HCT116 (cell line): ENCODE data around the gene TMEM132C. TPM values are rescaled to one million over a fixed set of nuclear protein-coding genes. Genes with fewer than 3 reads are reported as not detected.

Source experiments
- ATAC-seq: fragments of 200-7000 bp; cut with Tn5 transposase; 2 replicates; pipeline ENCODE4 v1.9.1; 2020; ENCODE audit warnings: mild to moderate bottlenecking, moderate library complexity
- BruUV-seq: library from RNA; stranded (reverse); fragments of 400-500 nt; replicated peaks from 2 replicates; lab custom pipeline; 2021; lab: Mats Ljungman, UMichigan
- CTCF ChIA-PET: fragments of 300-600 bp; sonication (Branson Sonifier 250); formaldehyde crosslinking; loops from one replicate; lab custom pipeline; 2021; ENCODE audit warnings: antibody characterized with exemption; lab: Charles Lee
- POLR2A ChIA-PET: fragments of 300-600, 350-600 bp; sonication (Branson Sonifier 250); formaldehyde crosslinking; loops from one replicate; lab custom pipeline; 2021; ENCODE audit warnings: antibody characterized with exemption; lab: Charles Lee
- RAD21 ChIA-PET, 2 experiments: fragments of 300-600 bp; sonication (Branson Sonifier 250); formaldehyde crosslinking; loops; one replicate each; lab custom pipeline; 2023; ENCODE audit warnings: low total read pairs in 2 of 2; ENCODE audit not compliant: uncharacterized antibody in 2 of 2, unreplicated experiment in 2 of 2, low non-redundant PET in 1 of 2; lab: Charles Lee
- DNase-seq: peaks from one replicate; pipeline ENCODE4 v3.0.0-alpha.2; 2010; ENCODE audit warnings: low read depth, low spot score
- H2AFZ ChIP-seq: fragments of 200-600 bp; shearing (Covaris generic), sonication (generic); 2 replicates; pipeline ENCODE4 v1.6.1; 2017; ENCODE audit warnings: low read depth, mixed run types, mixed read lengths, antibody characterized with exemption, low read length; ENCODE audit not compliant: poor library complexity, severe bottlenecking
- H3K27ac ChIP-seq: 2 replicates; pipeline ENCODE4 v1.5.1; 2012; ENCODE audit warnings: low read depth, low read length
- H3K27me3 ChIP-seq: fragments of 200-600 bp; sonication (generic); 2 replicates; pipeline ENCODE4 v1.6.1; 2016; ENCODE audit warnings: mixed run types, low read length, mixed read lengths; ENCODE audit not compliant: insufficient read depth
- H3K36me3 ChIP-seq, 2 experiments: fragments of 200-500 bp in 1 of 2; fragments of 200-600 bp in 1 of 2; sonication (Bioruptor generic) in 1 of 2; sonication (generic) in 1 of 2; 2 replicates each; pipeline versions ENCODE4 v1.5.1 to v1.6.1; 2014 to 2016; ENCODE audit warnings: low read length in 2 of 2, inconsistent platforms in 1 of 2, mixed read lengths in 1 of 2, mixed run types in 1 of 2; ENCODE audit not compliant: insufficient read depth in 2 of 2, control insufficient read depth in 1 of 2
- H3K4me1 ChIP-seq, 2 experiments: fragments of 200-600 bp in 1 of 2; sonication (generic) in 1 of 2; 2 replicates each; pipeline versions ENCODE4 v1.5.1 to v1.6.1; 2012 to 2017; ENCODE audit warnings: low read length in 2 of 2, inconsistent platforms in 1 of 2, mild to moderate bottlenecking in 1 of 2, mixed read lengths in 1 of 2, mixed run types in 1 of 2, moderate library complexity in 1 of 2; ENCODE audit not compliant: insufficient read depth in 2 of 2, control insufficient read depth in 1 of 2
- H3K4me2 ChIP-seq: fragments of 200-600 bp; sonication (generic); 2 replicates; pipeline ENCODE4 v1.6.1; 2017; ENCODE audit warnings: mixed run types, low read length, mixed read lengths
- H3K4me3 ChIP-seq, 2 experiments: fragments of 200-600 bp in 1 of 2; sonication (generic) in 1 of 2; replicated peaks in 1 of 2; 2 replicates each; pipeline ENCODE4 v1.5.1; 2011 to 2016; ENCODE audit warnings: low read length in 2 of 2, control low read depth in 1 of 2, low read depth in 1 of 2, mild to moderate bottlenecking in 1 of 2, mixed read lengths in 1 of 2, mixed run types in 1 of 2
- H3K79me2 ChIP-seq: fragments of 200-600 bp; sonication (generic); 2 replicates; pipeline ENCODE4 v1.6.1; 2017; ENCODE audit warnings: mild to moderate bottlenecking, mixed run types, low read length, moderate library complexity, mixed read lengths; ENCODE audit not compliant: insufficient read depth
- H3K9ac ChIP-seq: fragments of 200-600 bp; sonication (generic); 2 replicates; pipeline ENCODE4 v1.6.1; 2016; ENCODE audit warnings: low read length, mixed read lengths
- H3K9me2 ChIP-seq: fragments of 200-600 bp; sonication (generic), shearing (Covaris generic); 2 replicates; pipeline ENCODE4 v1.6.1; 2017; ENCODE audit warnings: mixed run types, mild to moderate bottlenecking, moderate library complexity; ENCODE audit not compliant: insufficient read depth
- H3K9me3 ChIP-seq, 2 experiments: fragments of 200-500 bp in 1 of 2; fragments of 200-600 bp in 1 of 2; sonication (Bioruptor generic) in 1 of 2; sonication (generic) in 1 of 2; 2 replicates each; pipeline ENCODE4 v1.6.1; 2014 to 2017; ENCODE audit warnings: low read length in 2 of 2, mixed read lengths in 2 of 2, inconsistent platforms in 1 of 2, low read depth in 1 of 2, mild to moderate bottlenecking in 1 of 2, mixed run types in 1 of 2, moderate library complexity in 1 of 2; ENCODE audit not compliant: control insufficient read depth in 1 of 2, insufficient read depth in 1 of 2
- H4K20me1 ChIP-seq: fragments of 200-600 bp; sonication (generic), shearing (Covaris generic); 2 replicates; pipeline ENCODE4 v1.6.1; 2017; ENCODE audit warnings: mixed run types, mild to moderate bottlenecking, moderate library complexity; ENCODE audit not compliant: insufficient read depth
- CBX3 ChIP-seq: IDR thresholded peaks from 2 replicates; pipeline ENCODE4 v1.6.1; 2012; ENCODE audit warnings: low read depth
- CTCF ChIP-seq, 3 experiments: fragments of 200-600 bp in 1 of 3; sonication (generic) in 1 of 3; IDR thresholded peaks in 2 of 3; conservative IDR thresholded peaks in 1 of 3; 2 replicates each; pipeline ENCODE4 v1.5.1; 2012 to 2017; ENCODE audit warnings: low read depth in 2 of 3, low read length in 2 of 3, antibody characterized with exemption in 1 of 3, borderline replicate concordance in 1 of 3, control low read depth in 1 of 3, mild to moderate bottlenecking in 1 of 3, mixed read lengths in 1 of 3, mixed run types in 1 of 3, moderate library complexity in 1 of 3; ENCODE audit not compliant: insufficient read depth in 1 of 3
- EGR1 ChIP-seq: IDR thresholded peaks from 2 replicates; pipeline ENCODE4 v1.6.1; 2012; ENCODE audit warnings: low read depth
- ELF1 ChIP-seq: IDR thresholded peaks from 2 replicates; pipeline ENCODE4 v1.6.1; 2012; ENCODE audit warnings: low read depth, borderline replicate concordance
- MAX ChIP-seq: IDR thresholded peaks from 2 replicates; pipeline ENCODE4 v1.6.1; 2012
- POLR2AphosphoS5 ChIP-seq: IDR thresholded peaks from 2 replicates; pipeline ENCODE4 v1.6.1; 2011; ENCODE audit warnings: mild to moderate bottlenecking, low read depth, low read length, moderate library complexity
- SIN3A ChIP-seq: IDR thresholded peaks from 2 replicates; pipeline ENCODE4 v1.6.1; 2012; ENCODE audit warnings: low read depth
- SP1 ChIP-seq: IDR thresholded peaks from 2 replicates; pipeline ENCODE4 v1.6.1; 2012; ENCODE audit warnings: low read depth
- SRF ChIP-seq: IDR thresholded peaks from 2 replicates; pipeline ENCODE4 v1.6.1; 2012; ENCODE audit warnings: low read depth
- TCF7L2 ChIP-seq: IDR thresholded peaks from 2 replicates; pipeline ENCODE4 v1.7.0; 2011; ENCODE audit warnings: borderline replicate concordance, inconsistent platforms; ENCODE audit not compliant: insufficient read depth, insufficient read length; ENCODE audit errors: extremely low read depth
- intact Hi-C: fragments of 100-400 bp; cut with micrococcal nuclease; formaldehyde crosslinking; loops from 2 replicates; pipeline ENCODE4 v1.10.0; 2022
- total RNA-seq: library from RNA; stranded (reverse); gene quantifications from one replicate; pipeline ENCODE4 v1.2.1, GENCODE V29; 2021; ENCODE audit not compliant: unreplicated experiment

The TMEM132C gene
- total RNA-seq, 1 experiment from 2014 or later, result not detected

- no peak overlapping the region for H3K27ac ChIP-seq
- intact Hi-C loops, result no loop called here
- RAD21 ChIA-PET, result no interaction called here
- CTCF ChIA-PET, result no interaction called here
- POLR2A ChIA-PET, result no interaction called here
- peaks cover 0 to 5% of the 10 kb centered on the region in 2 experiments; a peak in 1 of 4 replicates for H3K9me3 ChIP-seq
- H3K4me1 ChIP-seq, result no peaks in the 10 kb centered on the region
- H3K9me2 ChIP-seq, result no peaks in the 10 kb centered on the region
- H4K20me1 ChIP-seq, result no peaks in the 10 kb centered on the region
- H3K36me3 ChIP-seq, result no peaks in the 10 kb centered on the region
- H3K79me2 ChIP-seq, result no peaks in the 10 kb centered on the region
- no peak overlapping the region for H3K4me2 ChIP-seq
- no peak overlapping the region for H3K9ac ChIP-seq
- no peaks in the 10 kb centered on the region for H3K27me3 ChIP-seq
- DNase-seq (no peak), ATAC-seq (no peak)
- no peak for TF ChIP-seq ELF1
- no peak for TF ChIP-seq EGR1
- TF ChIP-seq TCF7L2, result no peak
- no peak for TF ChIP-seq POLR2AphosphoS5
- TF ChIP-seq SRF, result no peak
- TF ChIP-seq CBX3, result no peak
- TF ChIP-seq SP1, result no peak
- TF ChIP-seq CTCF (IDR thresholded peaks at IDR 0.05 in 2 of 3, conservative IDR thresholded peaks at IDR 0.05 in 1 of 3; ENCODE audit: borderline replicate concordance in 1 of 3, insufficient read depth in 1 of 3, low read depth in 2 of 3, low read length in 2 of 3), result no peak
- TF ChIP-seq MAX, result no peak
- TF ChIP-seq SIN3A, result no peak
- no peak overlapping the region for H3K4me3 ChIP-seq
- H2AFZ ChIP-seq, result no peak overlapping the region
- no TSS peak for BruUV-seq
Measured at GRCh38 chr12:128715485-128715884, 448.5 kb downstream of the TMEM132C start.
